ENCODE results near the gene PI4KB. TPM values are rescaled to one million over a fixed set of nuclear protein-coding genes. Genes with fewer than 3 reads are reported as not detected.

The PI4KB gene
- total RNA-seq (60.9 TPM), polyA plus RNA-seq (ENCODE audit: insufficient read depth, low read depth, low replicate concordance) (43.5 TPM)
- long read RNA-seq, donor 1, partial matches to known transcripts = 6 of 9 reads
- long read RNA-seq, donor 1, other reads (novel, unspliced or antisense) = 0 of 9 reads
- long read RNA-seq, donor 2, partial matches to known transcripts = 5 of 8 reads
- long read RNA-seq, donor 2, other reads (novel, unspliced or antisense) = 0 of 8 reads
- long read RNA-seq, donor 3, partial matches to known transcripts = 8 of 11 reads
- long read RNA-seq, donor 3, other reads (novel, unspliced or antisense) = 0 of 11 reads
- long read RNA-seq, donor 4, transcript PI4KB-203 (11 exons, 3,934 nt) = major isoform, 5 of 16 reads
- long read RNA-seq, donor 4, partial matches to known transcripts = 9 of 16 reads
- long read RNA-seq, donor 4, other reads (novel, unspliced or antisense) = 0 of 16 reads
- long read RNA-seq, donor 5 = 0 reads
- long read RNA-seq, donor 6, partial matches to known transcripts = 0 of 1 reads
- long read RNA-seq, donor 6, other reads (novel, unspliced or antisense) = 0 of 1 reads
- long read RNA-seq, donor 7, partial matches to known transcripts = 53 of 88 reads
- long read RNA-seq, donor 7, other reads (novel, unspliced or antisense) = 30 of 88 reads
- long read RNA-seq, donor 8, partial matches to known transcripts = 5 of 11 reads
- long read RNA-seq, donor 8, other reads (novel, unspliced or antisense) = 0 of 11 reads
- long read RNA-seq, donor 9 = 0 reads
- long read RNA-seq, donor 10, partial matches to known transcripts = 5 of 10 reads
- long read RNA-seq, donor 10, other reads (novel, unspliced or antisense) = 0 of 10 reads

GRCh38 chr1:151327223-151327902 is at the start of gene PI4KB:
Gene PI4KB (minus strand): TSS chr1:151327416. CDS start chr1:151316481, 10,935 bp downstream.
- peak within 1 kb of the TSS; percentile 74 to 88 (median 88) for H3K9ac ChIP-seq (ENCODE audit: low read length in 3 of 3)
- peaks cover 0 to 13% (median 3%) of the 10 kb centered on the region in 3 donors for H3K4me1 ChIP-seq (ENCODE audit: control insufficient read depth in 2 of 3, insufficient read depth in 2 of 3, low read depth in 1 of 3, low read length in 3 of 3)
- intact Hi-C loops (cut with DNase I) = no loop called here
- peak within 1 kb of the TSS; percentile 75 to 81 for H3K27ac ChIP-seq (ENCODE audit: low read depth in 2 of 2, low read length in 2 of 2)
- H3K4me3 ChIP-seq (ENCODE audit: low read length in 3 of 3) = peak within 1 kb of the TSS; percentile 83 to 97 (median 90)
- FAIRE-seq (peak; percentile 76), DNase-seq (peak; percentile 92 to 99 (median 97))
- TF ChIP-seq, protein P1, sequence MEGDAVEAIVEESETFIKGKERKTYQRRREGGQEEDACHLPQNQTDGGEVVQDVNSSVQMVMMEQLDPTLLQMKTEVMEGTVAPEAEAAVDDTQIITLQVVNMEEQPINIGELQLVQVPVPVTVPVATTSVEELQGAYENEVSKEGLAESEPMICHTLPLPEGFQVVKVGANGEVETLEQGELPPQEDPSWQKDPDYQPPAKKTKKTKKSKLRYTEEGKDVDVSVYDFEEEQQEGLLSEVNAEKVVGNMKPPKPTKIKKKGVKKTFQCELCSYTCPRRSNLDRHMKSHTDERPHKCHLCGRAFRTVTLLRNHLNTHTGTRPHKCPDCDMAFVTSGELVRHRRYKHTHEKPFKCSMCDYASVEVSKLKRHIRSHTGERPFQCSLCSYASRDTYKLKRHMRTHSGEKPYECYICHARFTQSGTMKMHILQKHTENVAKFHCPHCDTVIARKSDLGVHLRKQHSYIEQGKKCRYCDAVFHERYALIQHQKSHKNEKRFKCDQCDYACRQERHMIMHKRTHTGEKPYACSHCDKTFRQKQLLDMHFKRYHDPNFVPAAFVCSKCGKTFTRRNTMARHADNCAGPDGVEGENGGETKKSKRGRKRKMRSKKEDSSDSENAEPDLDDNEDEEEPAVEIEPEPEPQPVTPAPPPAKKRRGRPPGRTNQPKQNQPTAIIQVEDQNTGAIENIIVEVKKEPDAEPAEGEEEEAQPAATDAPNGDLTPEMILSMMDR (IDR thresholded peaks at IDR 0.05; ENCODE audit: borderline replicate concordance, extremely low read depth, insufficient read depth) = no peak
- H3K9me3 ChIP-seq (ENCODE audit: control insufficient read depth in 2 of 3, insufficient read depth in 1 of 3, low read length in 3 of 3) = no peaks in the 10 kb centered on the region
- H3K36me3 ChIP-seq (ENCODE audit: control insufficient read depth in 2 of 3, insufficient read depth in 3 of 3, low read length in 3 of 3) = peaks cover 2 to 9% (median 5%) of the 10 kb centered on the region in 3 donors
- H3K27me3 ChIP-seq (ENCODE audit: control insufficient read depth, insufficient read depth, low read length) = no peaks in the 10 kb centered on the region

- peaks cover 0 to 39% (median 37%) of the 10 kb centered on the region in 3 donors for H3K4me1 ChIP-seq (ENCODE audit: control insufficient read depth in 2 of 3, insufficient read depth in 2 of 3, low read depth in 1 of 3, low read length in 3 of 3)
- intact Hi-C loops (cut with DNase I) = no loop called here
- no peak for FAIRE-seq
Observed at GRCh38 chr1:151373196-151373595, 46.0 kb upstream of the PI4KB start.

More at GRCh38 chr1:151373196-151373595, 46.0 kb upstream of the PI4KB start:
- Histone ChIP-seq H3K9me3 (ENCODE audit: control insufficient read depth in 2 of 3, insufficient read depth in 1 of 3, low read length in 3 of 3) (no peaks in the 10 kb centered on the region), H3K9ac (ENCODE audit: low read length in 3 of 3) (no peak overlapping the region), H3K36me3 (ENCODE audit: control insufficient read depth in 2 of 3, insufficient read depth in 3 of 3, low read length in 3 of 3) (no peaks in the 10 kb centered on the region), H3K4me3 (ENCODE audit: low read length in 3 of 3) (no peak overlapping the region), H3K27ac (ENCODE audit: low read depth in 2 of 2, low read length in 2 of 2) (no peak overlapping the region), H3K27me3 (ENCODE audit: control insufficient read depth, insufficient read depth, low read length) (no peaks in the 10 kb centered on the region)
- no peak for DNase-seq
- TF ChIP-seq, protein P1 (IDR thresholded peaks at IDR 0.05; ENCODE audit: borderline replicate concordance, extremely low read depth, insufficient read depth) = no peak
